ENCODE data around the gene HEBP1. TPM values are rescaled to one million over a fixed set of nuclear protein-coding genes. Genes with fewer than 3 reads are reported as not detected.

Gene HEBP1
- polyA plus RNA-seq, 3 donors, result 62.1 to 74.2 (median 64.6) TPM

DNA sequence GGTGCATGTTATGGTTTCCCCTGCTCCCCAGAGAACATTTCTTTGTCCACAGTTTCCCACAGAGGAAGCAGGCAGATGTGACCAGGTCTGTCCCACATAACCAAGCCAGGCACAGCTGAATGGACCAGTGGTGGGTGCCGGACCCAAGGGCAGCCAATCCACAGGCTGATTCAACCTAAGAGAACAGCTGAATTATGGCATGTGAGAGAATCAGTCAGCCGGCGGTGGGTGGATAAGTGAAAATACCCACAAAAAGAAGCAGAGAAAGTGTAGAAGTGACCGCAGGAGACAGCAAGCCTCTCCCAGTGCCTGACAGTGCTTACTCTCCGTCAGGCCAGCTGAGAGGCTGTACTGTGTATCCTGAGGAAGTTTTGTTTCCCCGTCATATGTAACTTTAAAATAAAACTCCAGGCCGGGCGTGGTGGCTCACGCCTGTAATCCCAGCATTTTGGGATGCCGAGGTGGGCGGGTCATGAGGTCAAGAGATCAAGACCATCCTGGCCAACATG, 63.0 kb downstream of the HEBP1 start:
- DNase-seq (ENCODE audit: extremely low read depth in 1 of 11, low read depth in 9 of 11, low spot score in 4 of 11), result no peak

DNA sequence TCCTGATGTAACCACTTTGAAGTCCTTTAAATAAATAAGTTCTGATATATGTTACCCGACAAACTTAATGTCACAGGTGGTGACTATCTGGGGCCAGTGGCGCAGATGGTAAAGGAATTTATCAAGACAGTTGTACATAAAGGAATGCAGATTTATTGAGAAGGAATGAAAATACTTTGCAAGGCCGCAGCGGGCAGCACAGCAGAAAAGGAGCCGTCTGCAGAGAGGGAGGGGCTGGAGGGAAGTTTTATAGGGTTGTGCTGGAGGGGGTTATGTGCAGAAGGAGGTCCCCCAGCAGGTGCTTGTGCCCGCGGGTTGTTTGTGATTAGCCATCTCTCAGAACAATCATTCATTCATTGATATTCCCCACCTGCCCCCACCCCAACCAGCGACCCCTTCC, 65.5 kb downstream of the HEBP1 start:
- no peak for DNase-seq (ENCODE audit: extremely low read depth in 1 of 11, low read depth in 9 of 11, low spot score in 4 of 11)

DNA sequence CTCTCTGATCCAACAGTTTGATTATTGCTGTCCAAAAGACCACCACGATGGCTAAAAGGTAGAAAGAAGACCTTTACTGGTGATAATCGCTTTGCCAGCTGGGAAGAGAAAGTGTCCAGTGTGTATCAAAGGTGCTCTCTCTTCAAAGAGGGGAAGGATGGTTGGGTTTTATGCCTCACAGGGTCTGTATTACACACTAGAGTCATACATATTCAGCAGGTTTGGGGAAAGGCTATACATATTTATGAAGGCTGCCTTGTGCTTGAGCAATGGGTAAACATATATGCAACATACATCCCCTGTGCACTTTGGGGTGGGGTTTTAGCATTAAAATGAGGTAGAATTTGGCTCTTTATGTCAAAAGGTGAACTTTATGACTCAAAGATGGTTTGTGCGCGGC, 66.3 kb downstream of the HEBP1 start:
- DNase-seq (ENCODE audit: extremely low read depth in 1 of 11, low read depth in 9 of 11, low spot score in 4 of 11), result no peak

DNA sequence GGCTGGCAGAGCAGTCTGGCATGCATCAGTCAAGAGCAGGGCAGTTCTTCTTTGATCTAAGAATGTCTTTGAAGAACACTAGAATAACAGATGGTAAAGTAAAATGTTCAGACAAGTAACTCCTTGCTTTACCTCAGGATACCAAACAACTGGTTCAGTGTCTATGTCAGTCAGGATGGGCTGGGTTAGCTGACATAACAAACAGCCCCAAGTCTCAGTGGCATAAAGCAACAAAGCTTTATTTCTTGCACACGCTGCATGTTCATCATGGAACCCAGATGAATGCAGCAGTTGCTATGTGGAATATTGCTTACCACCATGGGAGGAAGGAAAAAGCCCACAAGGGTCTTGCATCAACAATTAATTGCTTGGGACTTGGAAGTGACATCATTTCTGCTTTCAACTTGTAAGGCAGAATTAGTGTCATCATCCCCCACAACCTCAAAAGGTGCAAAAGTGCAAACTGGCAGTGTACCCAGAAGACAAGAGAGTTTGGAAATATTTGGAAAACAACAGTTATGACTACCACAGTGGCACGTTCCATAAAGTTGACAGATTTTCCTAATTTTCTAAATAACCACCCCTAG, 69.3 kb downstream of the HEBP1 start:
- DNase-seq (ENCODE audit: extremely low read depth in 1 of 11, low read depth in 9 of 11, low spot score in 4 of 11), result no peak

DNA sequence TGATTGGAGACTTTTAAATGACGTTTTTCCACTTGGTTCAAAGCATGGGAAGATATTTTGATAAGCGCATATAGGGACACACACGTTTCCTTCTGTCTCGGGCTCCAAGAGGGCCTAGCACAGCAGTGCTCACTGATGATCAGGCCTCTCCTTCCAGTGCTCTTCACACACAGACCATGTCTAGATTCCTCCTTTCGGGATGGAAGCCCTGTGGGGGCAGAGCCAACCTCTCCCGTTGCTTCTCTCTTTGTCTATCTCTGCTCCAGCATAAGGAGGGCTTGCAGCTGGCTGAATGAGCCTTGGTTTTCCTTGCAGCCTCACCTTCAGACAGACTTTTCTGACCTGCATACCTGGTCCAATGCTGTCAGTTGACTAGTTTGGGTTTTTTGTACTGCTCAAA, 70.4 kb downstream of the HEBP1 start:
- DNase-seq (ENCODE audit: extremely low read depth in 1 of 11, low read depth in 9 of 11, low spot score in 4 of 11), result no peak

DNA sequence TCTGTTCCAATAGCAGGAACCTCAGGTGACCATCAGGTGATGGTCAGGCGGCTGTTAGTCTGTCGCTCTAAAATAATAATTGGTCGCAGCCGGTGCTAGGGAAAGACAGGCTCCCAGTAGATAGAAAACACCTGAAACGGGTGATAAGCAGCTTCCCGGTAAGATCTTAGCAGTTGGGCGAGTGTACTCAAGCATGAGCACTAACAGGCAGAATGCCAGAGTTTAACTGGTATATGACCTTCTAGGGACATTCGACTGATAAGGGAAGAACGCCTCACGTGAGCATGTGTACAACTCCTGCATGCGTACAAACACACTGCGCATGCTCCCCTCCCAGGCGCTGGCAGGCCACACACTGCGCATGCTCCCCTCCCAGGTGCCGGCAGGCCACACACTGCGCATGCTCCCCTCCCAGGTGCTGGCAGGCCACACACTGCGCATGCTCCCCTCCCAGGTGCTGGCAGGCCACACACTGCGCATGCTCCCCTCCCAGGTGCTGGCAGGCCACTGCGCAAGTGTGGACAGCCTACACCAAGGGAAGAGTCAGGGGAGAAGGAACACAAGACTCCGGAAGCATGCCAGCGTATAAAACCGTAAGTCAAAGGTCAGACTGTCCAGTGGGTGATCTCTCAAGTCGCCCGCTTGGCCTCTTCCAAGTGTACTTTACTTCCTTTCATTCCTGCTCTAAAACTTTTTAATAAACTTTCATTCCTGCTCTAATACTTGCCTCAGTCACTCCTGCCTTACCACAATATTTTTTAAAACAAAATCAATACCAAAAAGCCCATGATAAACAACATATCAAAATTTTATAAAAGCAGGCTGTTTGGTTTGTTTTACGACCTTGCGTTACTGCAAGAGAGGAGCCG, 72.6 kb downstream of the HEBP1 start:
- DNase-seq (ENCODE audit: extremely low read depth in 1 of 11, low read depth in 9 of 11, low spot score in 4 of 11), result peak in 6 of 11 donors; percentile 25 to 68 (median 48)

DNA sequence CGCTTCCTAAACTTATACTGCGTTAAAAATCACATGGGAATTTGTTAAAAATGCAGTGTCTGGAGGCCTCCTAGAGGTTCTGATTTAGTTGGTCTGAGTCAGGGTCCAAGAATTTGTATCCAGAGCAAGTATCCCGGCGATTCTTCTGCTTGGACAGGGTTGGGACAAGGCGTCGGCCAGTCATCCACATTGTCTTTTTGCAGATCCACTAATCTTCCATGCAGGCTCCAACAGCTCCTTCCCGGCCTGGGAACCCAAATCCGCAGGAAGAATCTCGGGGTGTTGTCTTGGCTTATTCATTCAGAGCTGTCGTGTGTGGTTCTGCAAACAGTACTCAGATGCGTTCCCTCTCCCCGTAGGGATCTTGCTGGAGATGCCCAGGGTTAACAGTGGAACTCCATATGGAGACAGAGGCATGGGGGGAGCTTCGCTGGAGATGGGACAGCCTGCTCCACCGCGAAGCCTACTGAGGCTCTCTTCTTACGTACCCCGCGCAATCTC, 73.4 kb downstream of the HEBP1 start:
- no peak for DNase-seq (ENCODE audit: extremely low read depth in 1 of 11, low read depth in 9 of 11, low spot score in 4 of 11)

DNA sequence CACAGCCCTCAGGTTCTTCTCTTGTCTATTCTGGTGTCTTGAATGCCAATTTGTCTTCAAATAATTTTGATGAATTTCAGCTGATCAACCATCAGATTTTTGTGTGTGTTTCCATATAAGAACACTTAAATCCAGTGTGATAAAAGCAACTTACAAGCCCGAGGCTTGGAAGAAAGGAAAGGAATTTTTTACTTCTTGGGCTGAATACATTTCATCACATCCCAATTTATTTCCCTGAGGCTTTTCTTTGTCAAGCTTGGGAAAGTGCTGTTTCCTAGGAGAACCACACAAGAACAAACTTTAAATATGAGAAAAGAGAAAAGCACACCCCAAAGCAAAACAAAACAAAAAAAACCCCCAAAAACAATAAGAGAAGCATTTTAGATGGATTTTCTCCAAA, 74.7 kb downstream of the HEBP1 start:
- DNase-seq (ENCODE audit: extremely low read depth in 1 of 11, low read depth in 9 of 11, low spot score in 4 of 11), result no peak

Other genes starting within 250 kb of the HEBP1 start
- gene APOLD1, start 214.6 kb downstream of the HEBP1 start, polyA plus RNA-seq (ENCODE audit: insufficient read length in 3 of 3), result 10 to 100 TPM; 10.1 to 14.2 (median 13.3) TPM
- 10 to 100 TPM; 73.0 to 81.2 (median 80.0) TPM for gene DDX47, start 186.9 kb downstream of the HEBP1 start, polyA plus RNA-seq (ENCODE audit: insufficient read length in 3 of 3)
- 10 to 100 TPM in 1 of 3 donors, 1 to 10 TPM in 2; 6.1 to 19.0 (median 6.6) TPM for gene GPRC5A, start 108.7 kb downstream of the HEBP1 start, polyA plus RNA-seq (ENCODE audit: insufficient read length in 3 of 3)
- under 1 TPM; 0.33 to 0.80 (median 0.71) TPM for gene GPRC5D, start 48.1 kb downstream of the HEBP1 start, polyA plus RNA-seq (ENCODE audit: insufficient read length in 3 of 3)
- 10 to 100 TPM; 10.9 to 12.4 (median 12.1) TPM for gene FAM234B, start 44.1 kb upstream of the HEBP1 start, polyA plus RNA-seq (ENCODE audit: insufficient read length in 3 of 3)
- under 1 TPM; 0.43 to 0.92 (median 0.58) TPM for gene GSG1, start 103.4 kb upstream of the HEBP1 start, polyA plus RNA-seq (ENCODE audit: insufficient read length in 3 of 3)
- gene EMP1, start 196.5 kb upstream of the HEBP1 start, polyA plus RNA-seq (ENCODE audit: insufficient read length in 3 of 3), result 100 to 1,000 TPM; 105 to 117 (median 114) TPM

Measured in renal cortex interstitium (tissue), 11 donors.